K562 (cell line): ENCODE measurements around the gene TNFSF13. TPM values are rescaled to one million over a fixed set of nuclear protein-coding genes. Genes with fewer than 3 reads are reported as not detected.
A peak's percentile ranks its signal among the peaks of the same experiment; 100 is the strongest.

Experiments
- ATAC-seq: fragments of 200-7000 bp; cut with Tn5 transposase; 3 replicates; pipeline ENCODE4 v1.9.1; 2020; ENCODE audit warnings: moderate library complexity
- BruUV-seq: library from RNA; stranded (reverse); fragments of 400-500 nt; replicated peaks from 2 replicates; lab custom pipeline; 2021; lab: Mats Ljungman, UMichigan
- CTCF ChIA-PET: fragments of 300-600 bp; formaldehyde crosslinking; extraction: SDS; loops from one replicate; lab custom pipeline; 2021; ENCODE audit warnings: low intra/inter-chr PET ratio; lab: Yijun Ruan, JAX
- POLR2A ChIA-PET: fragments of 300-600, 350-650 bp; sonication (Branson Sonifier 250); formaldehyde crosslinking; extraction: SDS; loops from one replicate; lab custom pipeline; 2021; ENCODE audit warnings: antibody characterized with exemption, inconsistent platforms; lab: Yijun Ruan, JAX
- DNase-seq, 4 experiments: peaks; one replicate each; pipeline versions ENCODE4 v3.0.0 to v3.0.0-alpha.2; 2011 to 2018; ENCODE audit warnings: low spot score in 3 of 4, mixed read lengths in 3 of 4; ENCODE audit errors: extremely low read depth in 1 of 4
- FAIRE-seq: peaks from 2 replicates; lab custom pipeline; 2011; peaks lifted over from hg19 to GRCh38; lab: Jason Lieb, UNC
- H2AFZ ChIP-seq: 2 replicates; pipeline ENCODE4 v1.6.0; 2011; ENCODE audit warnings: low read depth, low read length, control low read depth, inconsistent platforms
- H3K27ac ChIP-seq: fragments of 200-600 bp; 3 replicates; pipeline ENCODE4 v1.8.0; 2011; ENCODE audit warnings: low read depth, mild to moderate bottlenecking, control low read depth, inconsistent platforms, low read length, moderate library complexity, mixed read lengths; ENCODE audit errors: extremely low read depth
- H3K27me3 ChIP-seq, 2 experiments: fragments of 300-600 bp in 1 of 2; 2 replicates in 1 of 2; 3 replicates in 1 of 2; pipeline versions ENCODE4 v1.6.0 to v1.8.0; 2011; ENCODE audit warnings: inconsistent platforms in 2 of 2, low read length in 2 of 2, mild to moderate bottlenecking in 1 of 2, mixed read lengths in 1 of 2, moderate library complexity in 1 of 2; ENCODE audit not compliant: control insufficient read depth in 2 of 2, insufficient read depth in 2 of 2
- H3K36me3 ChIP-seq: fragments of 300-600 bp; 3 replicates; pipeline ENCODE4 v1.8.0; 2011; ENCODE audit warnings: mild to moderate bottlenecking, low read length, inconsistent platforms; ENCODE audit not compliant: control insufficient read depth, insufficient read depth
- H3K4me1 ChIP-seq, 2 experiments: fragments of 200-600 bp in 1 of 2; replicated peaks in 1 of 2; 2 replicates in 1 of 2; 3 replicates in 1 of 2; pipeline versions ENCODE4 v1.5.1 to v1.8.0; 2011; ENCODE audit warnings: inconsistent platforms in 2 of 2, low read length in 2 of 2, mild to moderate bottlenecking in 1 of 2, mixed read lengths in 1 of 2, moderate library complexity in 1 of 2; ENCODE audit not compliant: control insufficient read depth in 2 of 2, insufficient read depth in 2 of 2
- H3K4me2 ChIP-seq: 2 replicates; pipeline ENCODE4 v1.6.1; 2011; ENCODE audit warnings: low read length, control low read depth, inconsistent platforms, mixed read lengths; ENCODE audit not compliant: insufficient read depth
- H3K4me3 ChIP-seq: fragments of 200-600 bp; sonication (generic), shearing (Covaris generic); 2 replicates; pipeline ENCODE4 v1.5.1; 2016; ENCODE audit warnings: control low read depth, inconsistent platforms
- H3K79me2 ChIP-seq: fragments of 200-600 bp; 3 replicates; pipeline ENCODE4 v1.8.0; 2011; ENCODE audit warnings: low read length, inconsistent platforms; ENCODE audit not compliant: control insufficient read depth, insufficient read depth
- H3K9ac ChIP-seq, 2 experiments: 2 replicates each; pipeline versions ENCODE4 v1.6.0 to v1.6.1; 2011; ENCODE audit warnings: low read depth in 2 of 2, low read length in 2 of 2, control low read depth in 1 of 2, inconsistent platforms in 1 of 2, mild to moderate bottlenecking in 1 of 2, mixed read lengths in 1 of 2; ENCODE audit not compliant: insufficient read depth in 1 of 2
- H3K9me1 ChIP-seq: one replicate; pipeline ENCODE4 v1.6.0; 2011; ENCODE audit warnings: inconsistent platforms, mild to moderate bottlenecking, low read length, moderate library complexity; ENCODE audit not compliant: control insufficient read depth, insufficient read depth
- H3K9me3 ChIP-seq: replicated peaks from 2 replicates; pipeline ENCODE4 v1.5.1; 2011; ENCODE audit warnings: low read depth, low read length, inconsistent platforms; ENCODE audit not compliant: control insufficient read depth, insufficient read depth
- H4K20me1 ChIP-seq: replicated peaks from 2 replicates; pipeline ENCODE4 v1.6.1; 2011; ENCODE audit warnings: low read length, inconsistent platforms, mixed read lengths; ENCODE audit not compliant: control insufficient read depth, insufficient read depth
- CHD2 ChIP-seq: IDR thresholded peaks from 2 replicates; pipeline ENCODE4 v1.6.1; 2011; ENCODE audit warnings: low read depth, low read length
- CLOCK ChIP-seq: fragments of 250-450 bp; sonication (Bioruptor Pico); IDR thresholded peaks from 2 replicates; pipeline ENCODE4 v1.4.0; 2020; ENCODE audit warnings: mild to moderate bottlenecking, moderate library complexity, borderline replicate concordance
- ELK1 ChIP-seq: sonication (generic); formaldehyde crosslinking; IDR thresholded peaks from 2 replicates; pipeline ENCODE4 v1.8.1; 2022; ENCODE audit warnings: missing genetic modification reagents
- ESRRB ChIP-seq: fragments of 250-450 bp; sonication (Bioruptor Pico); IDR thresholded peaks from 2 replicates; pipeline ENCODE4 v1.5.0; 2020; ENCODE audit warnings: mild to moderate bottlenecking, moderate library complexity, borderline replicate concordance
- FUS ChIP-seq: fragments of 200-400 bp; formaldehyde crosslinking; optimal IDR thresholded peaks from 2 replicates; pipeline ENCODE3; 2017; ENCODE audit warnings: low read depth, low read length
- NONO ChIP-seq, 2 experiments: fragments of 200-400 bp in 1 of 2; fragments of 450-650 bp in 1 of 2; formaldehyde crosslinking in 1 of 2; IDR thresholded peaks; 2 replicates each; pipeline ENCODE4 v1.6.1; 2017; ENCODE audit warnings: low read depth in 2 of 2, mild to moderate bottlenecking in 2 of 2, moderate library complexity in 2 of 2, low read length in 1 of 2
- STAT5B ChIP-seq: fragments of 250-450 bp; sonication (Bioruptor Pico); IDR thresholded peaks from 2 replicates; pipeline ENCODE4 v1.8.0; 2021; ENCODE audit warnings: mild to moderate bottlenecking, inconsistent platforms
- ZNF79 ChIP-seq: fragments of 250-450 bp; sonication (Bioruptor Pico); IDR thresholded peaks from 2 replicates; pipeline ENCODE4 v1.4.0; 2020; ENCODE audit warnings: low read depth, mild to moderate bottlenecking, moderate library complexity
- WGBS: fragments of 100-300 bp; shearing (Covaris generic); methylation state at CpG from one replicate; pipeline ENCODE4 v1.1.6; 2016; ENCODE audit warnings: low coverage, mixed read lengths; ENCODE audit not compliant: insufficient coverage; ENCODE audit errors: missing lambda C conversion rate; 5-methylcytosine and 5-hydroxymethylcytosine counted together
- in situ Hi-C: fragments of 300-500 bp; cut with MboI; formaldehyde crosslinking; loops from 4 replicates; pipeline ENCODE4 v1.15.0; 2018; ENCODE audit warnings: inconsistent platforms, mixed read lengths
- intact Hi-C: fragments of 100-400 bp; cut with micrococcal nuclease; formaldehyde crosslinking; loops from 2 replicates; pipeline ENCODE4 v1.14.2; 2022
- polyA plus RNA-seq, 8 experiments: library from polyadenylated mRNA; depleted of rRNA in 4 of 8; stranded (reverse) in 5 of 8; unstranded in 3 of 8; fragments of >200 nt; fragmentation: Nextera tagmentation in 2 of 8; fragmentation: Illumina TruSeq in 1 of 8; extraction: Ambion mirVana in 2 of 8; extraction: Trizol in 1 of 8; gene quantifications; 2 replicates each; pipeline versions ENCODE4 v1.2.1 to v1.2.3, GENCODE V29; 2011 to 2014; ENCODE audit warnings: inconsistent platforms in 1 of 8, missing spikeins in 1 of 8
- total RNA-seq, 7 experiments: library from RNA; depleted of rRNA in 6 of 7; stranded (reverse); fragments of >200 nt in 6 of 7; fragmentation: Illumina TruSeq in 2 of 7; extraction: Trizol in 2 of 7; gene quantifications; 2 replicates each; pipeline versions ENCODE4 v1.2.1 to v1.2.3, GENCODE V29; 2011 to 2021; ENCODE audit warnings: low replicate concordance in 1 of 7
- TF ChIP-seq, protein P1 (sequence below): fragments of 250-450 bp; sonication (Bioruptor Pico); IDR thresholded peaks from 2 replicates; pipeline ENCODE4 v1.4.0; 2020; ENCODE audit warnings: borderline replicate concordance
- TF ChIP-seq, protein P2 (sequence below): fragments of 450-650 bp; formaldehyde crosslinking; IDR thresholded peaks from 2 replicates; pipeline ENCODE4 v1.4.0; 2020; ENCODE audit warnings: mild to moderate bottlenecking, mixed read lengths
- TF ChIP-seq, protein P3 (sequence below): fragments of 450-650 bp; IDR thresholded peaks from 2 replicates; pipeline ENCODE4 v1.6.1; 2016; ENCODE audit warnings: antibody characterized with exemption

TNFSF13 gene
- total and polyA plus RNA-seq, 9 of the 15 experiments (the other 6 are each of a cell fraction or from before 2014, with no cell fraction given) = 0.04 to 0.51 (median 0.19) TPM; not detected in 1

GRCh38 chr17:7579834-7580603, 21.5 kb downstream of the TNFSF13 start:
- FAIRE-seq (peak; percentile 23), ATAC-seq (0 out of 3 replicates have a peak, but pooled peaks have one; percentile 1), DNase-seq (no peak)
- Histone ChIP-seq H3K9me1 (peaks cover 5% of the 10 kb centered on the region), H3K4me1 (peaks cover 50 to 52% of the 10 kb centered on the region in 2 experiments), H4K20me1 (peaks cover 30% of the 10 kb centered on the region), H3K36me3 (peaks cover 44% of the 10 kb centered on the region), H3K4me2 (peak overlapping the region; percentile 90), H3K9me3 (no peaks in the 10 kb centered on the region), H3K4me3 (peak overlapping the region; percentile 42), H3K27me3 (no peaks in the 10 kb centered on the region), H2AFZ (0 out of 2 replicates have a peak overlapping the region, but pooled peaks have one; percentile 9), H3K27ac (peak overlapping the region; percentile 81), H3K79me2 (peaks cover 75% of the 10 kb centered on the region), H3K9ac (peak overlapping the region; percentile 74 to 92)
- intact Hi-C loops = loop anchor here (5.0 kb wide), 1 partner anchor 37 kb away; no protein-coding TSS in a partner anchor
- in situ Hi-C loops = no loop called here
- BruUV-seq = no TSS peak
- ChIA-PET CTCF (no interaction called here), POLR2A (interaction anchor here (0.6 to 1.9 kb wide), 12 partner anchors 9 to 266 kb away, joined by 3 to 7 read pairs (median 4); partner anchors contain the start of genes ATP1B2, POLR2A, SOX15 and TP53)
- 15% methylated on average over 11 of the region's 12 CpGs for WGBS
- no peak for TF ChIP-seq NONO (IDR thresholded peaks at IDR 0.05; ENCODE audit: low read depth in 2 of 2, low read length in 1 of 2)
- no peak for TF ChIP-seq CLOCK (CRISPR knock-in tag)
- TF ChIP-seq, protein P1, sequence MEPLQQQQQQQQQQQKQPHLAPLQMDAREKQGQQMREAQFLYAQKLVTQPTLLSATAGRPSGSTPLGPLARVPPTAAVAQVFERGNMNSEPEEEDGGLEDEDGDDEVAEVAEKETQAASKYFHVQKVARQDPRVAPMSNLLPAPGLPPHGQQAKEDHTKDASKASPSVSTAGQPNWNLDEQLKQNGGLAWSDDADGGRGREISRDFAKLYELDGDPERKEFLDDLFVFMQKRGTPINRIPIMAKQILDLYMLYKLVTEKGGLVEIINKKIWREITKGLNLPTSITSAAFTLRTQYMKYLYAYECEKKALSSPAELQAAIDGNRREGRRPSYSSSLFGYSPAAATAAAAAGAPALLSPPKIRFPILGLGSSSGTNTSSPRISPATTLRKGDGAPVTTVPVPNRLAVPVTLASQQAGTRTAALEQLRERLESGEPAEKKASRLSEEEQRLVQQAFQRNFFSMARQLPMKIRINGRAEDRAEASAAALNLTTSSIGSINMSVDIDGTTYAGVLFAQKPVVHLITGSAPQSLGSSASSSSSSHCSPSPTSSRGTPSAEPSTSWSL = no peak
- no peak for TF ChIP-seq ESRRB (CRISPR knock-in tag)
- TF ChIP-seq, protein P2, sequence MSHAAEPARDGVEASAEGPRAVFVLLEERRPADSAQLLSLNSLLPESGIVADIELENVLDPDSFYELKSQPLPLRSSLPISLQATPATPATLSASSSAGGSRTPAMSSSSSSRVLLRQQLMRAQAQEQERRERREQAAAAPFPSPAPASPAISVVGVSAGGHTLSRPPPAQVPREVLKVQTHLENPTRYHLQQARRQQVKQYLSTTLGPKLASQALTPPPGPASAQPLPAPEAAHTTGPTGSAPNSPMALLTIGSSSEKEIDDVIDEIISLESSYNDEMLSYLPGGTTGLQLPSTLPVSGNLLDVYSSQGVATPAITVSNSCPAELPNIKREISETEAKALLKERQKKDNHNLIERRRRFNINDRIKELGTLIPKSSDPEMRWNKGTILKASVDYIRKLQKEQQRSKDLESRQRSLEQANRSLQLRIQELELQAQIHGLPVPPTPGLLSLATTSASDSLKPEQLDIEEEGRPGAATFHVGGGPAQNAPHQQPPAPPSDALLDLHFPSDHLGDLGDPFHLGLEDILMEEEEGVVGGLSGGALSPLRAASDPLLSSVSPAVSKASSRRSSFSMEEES (CRISPR knock-in tag) = no peak
- TF ChIP-seq FUS = no peak
- TF ChIP-seq, protein P3, sequence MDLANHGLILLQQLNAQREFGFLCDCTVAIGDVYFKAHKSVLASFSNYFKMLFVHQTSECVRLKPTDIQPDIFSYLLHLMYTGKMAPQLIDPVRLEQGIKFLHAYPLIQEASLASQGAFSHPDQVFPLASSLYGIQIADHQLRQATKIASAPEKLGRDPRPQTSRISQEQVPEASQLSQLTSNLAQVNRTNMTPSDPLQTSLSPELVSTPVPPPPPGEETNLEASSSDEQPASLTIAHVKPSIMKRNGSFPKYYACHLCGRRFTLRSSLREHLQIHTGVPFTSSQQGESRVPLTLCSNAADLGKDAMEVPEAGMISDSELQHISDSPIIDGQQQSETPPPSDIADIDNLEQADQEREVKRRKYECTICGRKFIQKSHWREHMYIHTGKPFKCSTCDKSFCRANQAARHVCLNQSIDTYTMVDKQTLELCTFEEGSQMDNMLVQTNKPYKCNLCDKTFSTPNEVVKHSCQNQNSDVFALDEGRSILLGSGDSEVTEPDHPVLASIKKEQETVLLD = no peak
- TF ChIP-seq ZNF79 (CRISPR knock-in tag) = no peak
- TF ChIP-seq STAT5B = no peak
- TF ChIP-seq ELK1 (CRISPR knock-in tag) = no peak
- 0 out of 2 replicates have a peak, but pooled peaks have one; percentile 3 for TF ChIP-seq CHD2
